Suprapubic skin (tissue), 4 donors: ENCODE data around the gene PPFIA4. TPM values are rescaled to one million over a fixed set of nuclear protein-coding genes. Genes with fewer than 3 reads are reported as not detected.

Experiments
- DNase-seq, 2 donors: peaks; one replicate each; pipeline ENCODE4 v3.0.0-alpha.2; 2019; ENCODE audit warnings: low spot score in 2 of 2
- H3K27ac ChIP-seq: fragments of 200-600 bp; sonication (generic); one replicate; pipeline ENCODE4 v1.5.1; 2019
- H3K27me3 ChIP-seq: fragments of 200-600 bp; sonication (generic); one replicate; pipeline ENCODE4 v1.5.1; 2019
- H3K36me3 ChIP-seq: fragments of 200-600 bp; sonication (generic); one replicate; pipeline ENCODE4 v1.5.1; 2019
- H3K4me1 ChIP-seq: fragments of 200-600 bp; sonication (generic); one replicate; pipeline ENCODE4 v1.5.1; 2019
- H3K4me3 ChIP-seq: fragments of 200-600 bp; sonication (generic); one replicate; pipeline ENCODE4 v1.5.1; 2019; ENCODE audit warnings: mild to moderate bottlenecking
- H3K9me3 ChIP-seq: fragments of 200-600 bp; sonication (generic); one replicate; pipeline ENCODE4 v1.5.1; 2019
- EP300 ChIP-seq: sonication (generic); formaldehyde crosslinking; IDR thresholded peaks from one replicate; pipeline ENCODE4 v1.6.1; 2017; ENCODE audit warnings: antibody characterized with exemption
- POLR2A ChIP-seq, 2 donors: fragments of 450-650 bp; IDR thresholded peaks; one replicate each; pipeline ENCODE4 v1.6.1; 2017; ENCODE audit warnings: antibody characterized with exemption in 2 of 2, mild to moderate bottlenecking in 2 of 2, moderate library complexity in 2 of 2
- POLR2AphosphoS5 ChIP-seq, 3 donors: sonication (generic); formaldehyde crosslinking; IDR thresholded peaks; one replicate each; pipeline ENCODE4 v1.6.1; 2017; ENCODE audit warnings: antibody characterized with exemption in 3 of 3
- WGBS: methylation state at CpG from one replicate; pipeline ENCODE4 v1.1.5; 2018; 5-methylcytosine and 5-hydroxymethylcytosine counted together
- total RNA-seq, 4 donors: library from RNA; depleted of rRNA; stranded (reverse); fragments of >200 nt; gene quantifications; one replicate each; pipeline ENCODE4 v1.1.0, GENCODE V29; 2016
- TF ChIP-seq, protein P1 (sequence below), 2 donors: fragments of 200-600 bp in 1 of 2; fragments of 450-650 bp in 1 of 2; sonication (generic) in 1 of 2; IDR thresholded peaks; one replicate each; pipeline ENCODE4 v1.5.1; 2016 to 2019; ENCODE audit warnings: antibody characterized with exemption in 2 of 2, mild to moderate bottlenecking in 1 of 2, moderate library complexity in 1 of 2

The PPFIA4 gene
- total RNA-seq, 4 donors from 2014 or later = 0.26 to 38.7 (median 1.5) TPM

DNA sequence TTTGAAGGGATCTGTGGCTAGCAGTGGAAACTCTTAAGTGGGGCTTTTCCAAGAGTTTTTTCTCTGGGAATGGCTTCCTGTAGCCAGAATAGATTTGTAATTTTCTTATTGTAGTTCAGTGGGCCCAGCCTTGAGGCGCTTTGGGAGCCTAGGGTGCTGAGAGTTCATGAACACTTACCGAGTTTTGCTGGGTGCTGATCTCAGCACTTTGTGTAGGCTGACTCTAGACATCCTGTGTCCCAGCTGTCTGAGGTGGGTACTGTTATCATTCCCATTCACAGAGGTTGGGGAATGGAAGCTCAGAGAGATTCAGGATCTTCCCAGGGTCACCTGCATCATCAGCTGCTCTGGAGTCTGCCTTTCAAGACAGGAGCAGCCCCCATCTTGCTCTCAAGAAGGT, 7.0 kb downstream of the PPFIA4 start:
- DNase-seq = no peak
- TF ChIP-seq POLR2A (IDR thresholded peaks at IDR 0.05) (no peak), EP300 (no peak), POLR2AphosphoS5 (IDR thresholded peaks at IDR 0.05) (no peak)
- TF ChIP-seq, protein P1, sequence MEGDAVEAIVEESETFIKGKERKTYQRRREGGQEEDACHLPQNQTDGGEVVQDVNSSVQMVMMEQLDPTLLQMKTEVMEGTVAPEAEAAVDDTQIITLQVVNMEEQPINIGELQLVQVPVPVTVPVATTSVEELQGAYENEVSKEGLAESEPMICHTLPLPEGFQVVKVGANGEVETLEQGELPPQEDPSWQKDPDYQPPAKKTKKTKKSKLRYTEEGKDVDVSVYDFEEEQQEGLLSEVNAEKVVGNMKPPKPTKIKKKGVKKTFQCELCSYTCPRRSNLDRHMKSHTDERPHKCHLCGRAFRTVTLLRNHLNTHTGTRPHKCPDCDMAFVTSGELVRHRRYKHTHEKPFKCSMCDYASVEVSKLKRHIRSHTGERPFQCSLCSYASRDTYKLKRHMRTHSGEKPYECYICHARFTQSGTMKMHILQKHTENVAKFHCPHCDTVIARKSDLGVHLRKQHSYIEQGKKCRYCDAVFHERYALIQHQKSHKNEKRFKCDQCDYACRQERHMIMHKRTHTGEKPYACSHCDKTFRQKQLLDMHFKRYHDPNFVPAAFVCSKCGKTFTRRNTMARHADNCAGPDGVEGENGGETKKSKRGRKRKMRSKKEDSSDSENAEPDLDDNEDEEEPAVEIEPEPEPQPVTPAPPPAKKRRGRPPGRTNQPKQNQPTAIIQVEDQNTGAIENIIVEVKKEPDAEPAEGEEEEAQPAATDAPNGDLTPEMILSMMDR (IDR thresholded peaks at IDR 0.05) = no peak
- H3K9me3 ChIP-seq = no peaks in the 10 kb centered on the region
- no peak overlapping the region for H3K27ac ChIP-seq
- H3K4me1 ChIP-seq = peaks cover 8% of the 10 kb centered on the region
- no peaks in the 10 kb centered on the region for H3K36me3 ChIP-seq
- H3K27me3 ChIP-seq = no peaks in the 10 kb centered on the region
- H3K4me3 ChIP-seq = no peak overlapping the region
- 100% methylated on average over 1 of the region's 2 CpGs for WGBS

DNA sequence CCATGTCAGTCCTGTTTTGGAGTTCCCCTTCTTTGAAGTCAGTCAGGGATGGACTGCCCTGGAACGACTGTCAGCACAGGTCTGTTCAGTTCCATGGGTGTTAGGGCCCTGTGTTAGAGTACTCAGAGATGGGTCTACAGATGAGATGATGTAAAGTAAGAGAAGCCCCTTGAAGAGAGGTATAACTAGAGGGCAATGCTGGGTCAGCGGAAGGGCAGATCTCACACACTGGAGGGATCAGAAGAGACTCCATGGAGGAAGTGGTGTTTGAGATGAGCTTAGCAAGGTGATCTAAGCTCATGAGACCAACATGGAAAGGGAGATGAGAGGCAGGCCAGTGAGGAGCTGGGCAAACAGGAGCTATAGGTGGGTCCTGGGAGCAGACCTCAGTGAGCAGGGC, 7.6 kb downstream of the PPFIA4 start:
- TF ChIP-seq POLR2AphosphoS5 (IDR thresholded peaks at IDR 0.05) (no peak), POLR2A (IDR thresholded peaks at IDR 0.05) (no peak), EP300 (no peak)
- TF ChIP-seq, protein P1 (IDR thresholded peaks at IDR 0.05) = no peak
- no peak overlapping the region for H3K27ac ChIP-seq
- no peaks in the 10 kb centered on the region for H3K36me3 ChIP-seq
- WGBS = 85% methylated on average over 2 of the region's 2 CpGs
- no peaks in the 10 kb centered on the region for H3K27me3 ChIP-seq
- peaks cover 12% of the 10 kb centered on the region for H3K4me1 ChIP-seq
- DNase-seq = peak in 1 of 2 donors; percentile 50
- no peak overlapping the region for H3K4me3 ChIP-seq
- H3K9me3 ChIP-seq = no peaks in the 10 kb centered on the region

DNA sequence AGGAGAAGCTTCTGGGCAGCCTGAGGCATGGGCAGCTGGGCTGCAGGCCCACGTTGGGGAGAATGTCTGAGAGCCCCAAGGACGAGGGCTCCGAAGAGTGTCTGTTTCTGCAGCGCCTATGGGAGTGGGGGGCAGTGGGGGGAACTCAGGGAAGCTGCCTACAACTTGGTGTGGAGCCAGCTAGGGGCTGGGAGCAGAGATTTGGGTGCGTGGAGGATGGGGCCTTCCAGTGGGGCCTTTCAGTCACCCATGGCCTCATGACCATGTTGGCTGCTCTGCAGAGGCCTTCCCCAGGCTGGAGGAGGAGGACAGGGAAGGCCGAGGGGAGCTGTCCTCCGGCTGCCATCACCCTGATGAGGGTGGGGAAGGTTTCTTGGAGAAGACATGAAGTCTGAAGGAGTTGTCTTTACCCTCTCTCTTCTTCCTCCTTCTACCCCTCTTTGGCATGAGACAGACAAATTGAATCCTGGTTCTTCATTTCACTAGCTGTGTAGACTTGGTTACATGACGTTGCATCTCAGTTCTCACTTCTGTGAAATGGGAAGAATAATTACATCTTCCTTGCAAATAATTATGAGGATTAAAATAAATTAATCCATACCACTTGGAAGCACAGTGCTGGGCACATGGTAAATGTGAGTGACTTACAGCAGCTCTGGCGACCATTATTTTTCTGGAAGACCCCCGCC, 8.3 kb downstream of the PPFIA4 start:
- no peaks in the 10 kb centered on the region for H3K36me3 ChIP-seq
- no peaks in the 10 kb centered on the region for H3K9me3 ChIP-seq
- H3K27ac ChIP-seq = no peak overlapping the region
- H3K4me1 ChIP-seq = peaks cover 12% of the 10 kb centered on the region
- H3K4me3 ChIP-seq = no peak overlapping the region
- peak in 1 of 2 donors; percentile 52 for DNase-seq
- 84% methylated on average over 10 of the region's 10 CpGs for WGBS
- no peaks in the 10 kb centered on the region for H3K27me3 ChIP-seq
- no peak for TF ChIP-seq EP300
- TF ChIP-seq, protein P1 (IDR thresholded peaks at IDR 0.05) = no peak

DNA sequence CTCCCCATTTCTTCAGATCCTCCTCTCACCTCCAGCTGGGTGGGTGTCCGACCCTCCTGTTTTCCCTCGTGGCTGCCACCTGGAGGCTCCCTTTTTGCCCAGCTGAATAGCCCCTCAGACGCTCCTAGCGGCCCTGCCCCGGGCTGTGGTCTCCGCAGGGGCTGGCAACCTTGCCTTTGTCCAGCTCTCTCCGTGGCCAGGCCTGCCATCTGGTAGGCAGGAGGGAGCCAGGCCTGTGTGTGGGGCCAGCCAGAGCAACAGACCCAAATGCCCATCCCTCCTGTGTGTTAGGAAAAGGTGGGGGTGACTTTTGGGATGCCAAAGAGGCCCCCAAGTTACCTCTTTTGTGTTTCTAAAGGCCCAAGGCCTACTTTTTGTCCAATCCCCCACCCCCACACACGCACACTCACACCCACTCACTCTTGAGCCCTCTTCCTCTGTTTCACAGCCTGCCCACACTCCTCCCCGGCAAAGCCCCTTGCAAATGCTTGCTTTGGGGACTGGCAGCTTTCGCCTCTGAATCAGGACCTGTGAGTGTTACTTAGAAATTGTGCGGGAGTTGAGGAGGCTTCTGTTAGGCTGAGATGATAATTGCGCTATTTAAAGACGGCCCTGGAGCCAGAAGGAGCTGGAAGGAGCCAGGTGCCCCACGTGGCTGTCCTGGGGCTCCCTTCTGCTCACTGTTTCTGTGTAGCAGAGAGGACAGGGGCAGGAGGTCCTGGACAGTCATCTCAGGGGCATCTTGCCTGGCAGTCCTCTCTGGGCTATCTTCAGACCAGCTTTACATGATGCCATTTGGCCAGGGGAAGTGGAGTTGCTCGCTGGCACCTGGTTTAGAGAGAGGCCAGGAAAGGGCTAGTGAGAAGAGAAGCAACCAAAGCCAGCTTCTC, 9.1 kb downstream of the PPFIA4 start:
- Histone ChIP-seq H3K4me1 (peaks cover 12% of the 10 kb centered on the region), H3K27ac (no peak overlapping the region), H3K36me3 (no peaks in the 10 kb centered on the region), H3K27me3 (no peaks in the 10 kb centered on the region), H3K4me3 (no peak overlapping the region), H3K9me3 (no peaks in the 10 kb centered on the region)
- TF ChIP-seq POLR2A (IDR thresholded peaks at IDR 0.05) (no peak), EP300 (no peak), POLR2AphosphoS5 (IDR thresholded peaks at IDR 0.05) (no peak)
- DNase-seq = peak in 1 of 2 donors; percentile 60
- 85% methylated on average over 15 of the region's 15 CpGs for WGBS

DNA sequence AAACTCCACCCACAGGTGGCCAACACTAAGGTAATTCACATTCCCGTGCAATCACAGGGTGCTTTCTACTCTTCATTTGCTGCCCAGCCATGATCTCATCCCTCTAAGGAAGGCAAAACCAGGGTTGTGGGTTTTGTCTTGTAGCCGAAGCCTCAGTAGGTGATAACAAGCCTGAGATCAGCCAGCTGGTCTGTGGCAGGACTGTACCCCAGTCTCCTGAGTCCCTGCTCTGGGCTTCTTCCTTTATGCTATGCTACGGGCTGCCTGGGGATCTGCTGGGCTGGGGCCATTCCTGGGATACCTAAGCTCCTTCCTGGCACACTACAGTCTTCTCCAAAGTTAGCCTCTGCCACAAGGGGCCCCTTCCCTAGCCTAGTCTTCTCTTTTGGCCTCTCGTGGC, 9.8 kb downstream of the PPFIA4 start:
- peaks cover 12% of the 10 kb centered on the region for H3K4me1 ChIP-seq
- no peaks in the 10 kb centered on the region for H3K27me3 ChIP-seq
- no peak overlapping the region for H3K27ac ChIP-seq
- peak in 1 of 2 donors; percentile 57 for DNase-seq
- H3K9me3 ChIP-seq = no peaks in the 10 kb centered on the region
- no peaks in the 10 kb centered on the region for H3K36me3 ChIP-seq
- WGBS = 70% methylated on average over 4 of the region's 4 CpGs
- H3K4me3 ChIP-seq = no peak overlapping the region
- TF ChIP-seq EP300 = no peak
- no peak for TF ChIP-seq POLR2AphosphoS5 (IDR thresholded peaks at IDR 0.05)
- no peak for TF ChIP-seq POLR2A (IDR thresholded peaks at IDR 0.05)
- TF ChIP-seq, protein P1 (IDR thresholded peaks at IDR 0.05) = no peak
